IMR-90 (cell line): ENCODE measurements around the gene DBF4B. TPM values are rescaled to one million over a fixed set of nuclear protein-coding genes. Genes with fewer than 3 reads are reported as not detected.

Experiments used
- ATAC-seq: fragments of 200-7000 bp; cut with Tn5 transposase; 2 replicates; pipeline ENCODE4 v1.9.1; 2020; ENCODE audit warnings: low read depth, mild to moderate bottlenecking, moderate library complexity
- BruUV-seq: library from RNA; stranded (reverse); fragments of 400-500 nt; replicated peaks from 2 replicates; lab custom pipeline; 2021; lab: Mats Ljungman, UMichigan
- CTCF ChIA-PET: fragments of 300-600 bp; formaldehyde crosslinking; extraction: SDS; loops from one replicate; lab custom pipeline; 2021; ENCODE audit warnings: antibody characterized with exemption; lab: Yijun Ruan, JAX
- POLR2A ChIA-PET: fragments of 300-600 bp; sonication (Branson Sonifier 250); formaldehyde crosslinking; loops from one replicate; lab custom pipeline; 2022; ENCODE audit warnings: antibody characterized with exemption; ENCODE audit not compliant: unreplicated experiment; lab: Charles Lee
- DNase-seq: peaks from one replicate; pipeline ENCODE4 v3.0.0; 2013
- H2AFZ ChIP-seq: replicated peaks from 2 replicates; pipeline ENCODE3; 2013; ENCODE audit warnings: low read length, mild to moderate bottlenecking; ENCODE audit not compliant: poor library complexity
- H2AK5ac ChIP-seq: 2 replicates; pipeline ENCODE4 v1.6.1; 2013; ENCODE audit warnings: low read depth, low read length, inconsistent platforms
- H2AK9ac ChIP-seq: replicated peaks from 2 replicates; pipeline ENCODE3; 2013; ENCODE audit warnings: mild to moderate bottlenecking, low read depth, low read length, moderate library complexity; ENCODE audit not compliant: poor library complexity
- H2BK120ac ChIP-seq: 2 replicates; pipeline ENCODE4 v1.6.1; 2013; ENCODE audit warnings: low read depth, low read length, inconsistent platforms
- H2BK15ac ChIP-seq: 3 replicates; pipeline ENCODE4 v1.6.1; 2013; ENCODE audit warnings: low read depth, low read length, inconsistent platforms
- H2BK20ac ChIP-seq: 2 replicates; pipeline ENCODE4 v1.6.1; 2013; ENCODE audit warnings: low read depth, mild to moderate bottlenecking, inconsistent platforms, low read length, moderate library complexity
- H2BK5ac ChIP-seq: 2 replicates; pipeline ENCODE4 v1.6.1; 2013; ENCODE audit warnings: mild to moderate bottlenecking, low read depth, low read length, inconsistent platforms; ENCODE audit not compliant: poor library complexity, severe bottlenecking
- H3K14ac ChIP-seq: replicated peaks from 2 replicates; pipeline ENCODE4 v1.6.1; 2013; ENCODE audit warnings: low read depth, low read length, inconsistent platforms
- H3K18ac ChIP-seq: 2 replicates; pipeline ENCODE4 v1.6.1; 2013; ENCODE audit warnings: low read depth, low read length, control low read depth
- H3K23ac ChIP-seq: 2 replicates; pipeline ENCODE4 v1.6.1; 2013; ENCODE audit warnings: low read depth, low read length, inconsistent platforms
- H3K27ac ChIP-seq: 2 replicates; pipeline ENCODE4 v1.5.1; 2013; ENCODE audit warnings: mild to moderate bottlenecking, control low read depth, low read length; ENCODE audit not compliant: insufficient read depth
- H3K27me3 ChIP-seq: 2 replicates; pipeline ENCODE4 v1.6.1; 2013; ENCODE audit warnings: low read length; ENCODE audit not compliant: control insufficient read depth, insufficient read depth
- H3K36me3 ChIP-seq: 2 replicates; pipeline ENCODE4 v1.6.1; 2013; ENCODE audit warnings: low read length, mixed read lengths; ENCODE audit not compliant: control insufficient read depth, insufficient read depth
- H3K4ac ChIP-seq: 2 replicates; pipeline ENCODE4 v1.6.1; 2013; ENCODE audit warnings: low read depth, low read length, inconsistent platforms
- H3K4me1 ChIP-seq: 2 replicates; pipeline ENCODE4 v1.6.1; 2013; ENCODE audit warnings: low read length, mixed read lengths; ENCODE audit not compliant: control insufficient read depth, insufficient read depth
- H3K4me2 ChIP-seq: 2 replicates; pipeline ENCODE4 v1.6.1; 2013; ENCODE audit warnings: low read depth, mild to moderate bottlenecking, control low read depth, low read length, moderate library complexity
- H3K4me3 ChIP-seq: 2 replicates; pipeline ENCODE4 v1.5.1; 2013; ENCODE audit warnings: low read depth, mild to moderate bottlenecking, control low read depth, low read length, moderate library complexity; ENCODE audit not compliant: insufficient read depth
- H3K56ac ChIP-seq: 2 replicates; pipeline ENCODE4 v1.6.1; 2013; ENCODE audit warnings: low read length, inconsistent platforms; ENCODE audit not compliant: insufficient read depth; ENCODE audit errors: extremely low read depth
- H3K79me1 ChIP-seq, 2 experiments: 2 replicates each; pipeline ENCODE4 v1.6.1; 2013; ENCODE audit warnings: low read length in 2 of 2, inconsistent platforms in 1 of 2, low read depth in 1 of 2
- H3K9ac ChIP-seq: 2 replicates; pipeline ENCODE4 v1.6.1; 2013; ENCODE audit warnings: low read depth, low read length, control low read depth
- H3K9me1 ChIP-seq: 2 replicates; pipeline ENCODE4 v1.6.1; 2013; ENCODE audit warnings: low read length, inconsistent platforms; ENCODE audit not compliant: insufficient read depth
- H3K9me3 ChIP-seq: 2 replicates; pipeline ENCODE4 v1.6.1; 2013; ENCODE audit warnings: low read length; ENCODE audit not compliant: control insufficient read depth, insufficient read depth
- H4K20me1 ChIP-seq: 2 replicates; pipeline ENCODE4 v1.6.1; 2013; ENCODE audit warnings: low read length, inconsistent platforms; ENCODE audit not compliant: insufficient read depth
- H4K5ac ChIP-seq: 2 replicates; pipeline ENCODE4 v1.6.1; 2013; ENCODE audit warnings: mild to moderate bottlenecking, low read depth, low read length, control low read depth
- H4K8ac ChIP-seq, 2 experiments: 2 replicates each; pipeline ENCODE4 v1.6.1; 2013; ENCODE audit warnings: low read depth in 2 of 2, low read length in 2 of 2, control low read depth in 1 of 2, inconsistent platforms in 1 of 2
- H4K91ac ChIP-seq: 2 replicates; pipeline ENCODE4 v1.6.1; 2013; ENCODE audit warnings: low read depth, low read length, inconsistent platforms; ENCODE audit not compliant: insufficient read depth
- RFX5 ChIP-seq: IDR thresholded peaks from 2 replicates; pipeline ENCODE4 v1.8.0; 2012; ENCODE audit warnings: low read depth, mild to moderate bottlenecking, low read length, moderate library complexity
- WGBS, 2 experiments: methylation state at CpG; one replicate each; pipeline versions ENCODE4 v1.1.5 to v1.1.7; 2013; ENCODE audit warnings: missing lambda C conversion rate in 2 of 2; ENCODE audit not compliant: insufficient read length in 1 of 2; ENCODE audit errors: extremely low coverage in 2 of 2; 5-methylcytosine and 5-hydroxymethylcytosine counted together
- dilution Hi-C: fragments of 300-500 bp; cut with HindIII; formaldehyde crosslinking; loops from one replicate; pipeline ENCODE4 v1.14.3; 2018; ENCODE audit warnings: low sequenced_read_pairs; ENCODE audit not compliant: unreplicated experiment
- in situ Hi-C: fragments of 300-500 bp; cut with MboI; formaldehyde crosslinking; loops from 3 replicates; pipeline ENCODE4 v1.14.3; 2019; ENCODE audit warnings: low sequenced_read_pairs, inconsistent platforms, mixed read lengths
- intact Hi-C: fragments of 100-400 bp; cut with micrococcal nuclease; formaldehyde crosslinking; loops from 2 replicates; pipeline ENCODE4 v1.10.0; 2022
- polyA plus RNA-seq, 3 experiments: library from polyadenylated mRNA; depleted of rRNA; stranded (reverse); fragments of >200 nt; gene quantifications; 2 replicates each; pipeline ENCODE4 v1.2.3, GENCODE V29; 2012; ENCODE audit warnings: low replicate concordance in 1 of 3
- total RNA-seq: library from RNA; depleted of rRNA; stranded (reverse); fragments of >200 nt; gene quantifications from 2 replicates; pipeline ENCODE4 v1.2.3, GENCODE V29; 2012
- TF ChIP-seq, protein P1 (sequence below): fragments of 150-350 bp; IDR thresholded peaks from 2 replicates; pipeline ENCODE4 v1.6.1; 2017; ENCODE audit warnings: mild to moderate bottlenecking, antibody characterized with exemption, low read length, low read depth

The DBF4B gene
- total and polyA plus RNA-seq, 2 of the 4 experiments (the other 2 are of a cell fraction), result 3.6 to 10.2 TPM

DNA sequence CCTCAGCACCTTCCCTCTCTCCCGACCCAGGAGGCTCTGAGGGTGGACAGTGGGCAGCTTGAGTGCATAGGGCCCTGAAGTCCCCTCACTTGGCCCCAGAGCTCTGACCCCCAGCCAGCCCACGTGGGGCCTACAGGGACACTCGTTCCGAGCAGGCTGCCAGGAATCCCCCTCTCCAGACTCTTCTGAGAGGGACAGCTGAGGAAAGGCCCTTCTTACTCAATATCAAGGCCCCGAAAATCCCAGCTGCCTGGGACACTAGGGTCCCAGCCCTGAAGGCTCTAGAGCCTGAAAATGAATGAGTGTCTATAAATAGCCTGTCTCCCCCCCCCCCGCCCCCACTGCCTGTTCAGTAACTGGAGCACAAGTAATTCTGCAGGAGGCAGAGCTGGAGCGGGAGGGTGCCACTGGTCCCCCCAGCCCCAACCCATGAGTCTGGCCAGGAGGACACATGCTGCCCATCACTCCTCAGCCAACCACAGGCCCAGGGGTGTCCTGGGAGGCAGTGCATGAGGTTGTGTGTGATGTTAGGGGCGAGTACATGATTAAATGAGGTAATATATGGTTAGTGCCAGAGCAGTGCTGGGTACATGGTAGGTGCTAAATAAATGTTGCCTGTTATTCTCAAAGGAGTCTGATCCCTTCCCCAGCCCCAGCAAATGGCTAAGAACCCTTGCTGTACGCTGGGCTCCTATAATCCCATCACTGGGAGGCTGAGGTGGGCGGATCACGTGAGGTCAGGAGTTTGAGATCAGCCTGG lies 61.9 kb downstream of the DBF4B start:
- no TSS peak for BruUV-seq
- Histone ChIP-seq H3K56ac (no peak overlapping the region), H4K91ac (no peak overlapping the region), H4K5ac (no peak overlapping the region), H3K27ac (no peak overlapping the region), H3K4me1 (no peaks in the 10 kb centered on the region), H2BK120ac (no peak overlapping the region), H2AK5ac (no peak overlapping the region), H3K4me3 (no peak overlapping the region), H4K20me1 (no peaks in the 10 kb centered on the region; the same call in 1 of the 2 replicates), H3K4ac (no peak overlapping the region), H2AK9ac (no peak overlapping the region), H2AFZ (no peak overlapping the region), H2BK15ac (no peak overlapping the region), H3K9me3 (no peaks in the 10 kb centered on the region), H3K18ac (no peak overlapping the region), H3K36me3 (no peaks in the 10 kb centered on the region), H2BK20ac (no peak overlapping the region), H3K23ac (no peak overlapping the region), H3K27me3 (peaks cover 20% of the 10 kb centered on the region), H3K79me1 (no peaks in the 10 kb centered on the region), H2BK5ac (no peak overlapping the region), H3K4me2 (no peak overlapping the region), H3K9me1 (no peaks in the 10 kb centered on the region), H3K14ac (no peak overlapping the region), H4K8ac (no peak overlapping the region), H3K9ac (no peak overlapping the region)
- ATAC-seq (no peak), DNase-seq (no peak)
- TF ChIP-seq, protein P1, sequence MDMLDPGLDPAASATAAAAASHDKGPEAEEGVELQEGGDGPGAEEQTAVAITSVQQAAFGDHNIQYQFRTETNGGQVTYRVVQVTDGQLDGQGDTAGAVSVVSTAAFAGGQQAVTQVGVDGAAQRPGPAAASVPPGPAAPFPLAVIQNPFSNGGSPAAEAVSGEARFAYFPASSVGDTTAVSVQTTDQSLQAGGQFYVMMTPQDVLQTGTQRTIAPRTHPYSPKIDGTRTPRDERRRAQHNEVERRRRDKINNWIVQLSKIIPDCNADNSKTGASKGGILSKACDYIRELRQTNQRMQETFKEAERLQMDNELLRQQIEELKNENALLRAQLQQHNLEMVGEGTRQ, result no peak
- no peak for TF ChIP-seq RFX5
- ChIA-PET POLR2A (no interaction called here), CTCF (interaction anchor here (0.7 kb wide), 1 partner anchor 108 kb away, joined by 3 read pairs; no protein-coding TSS in a partner anchor)
- dilution Hi-C loops (no loop called here), in situ Hi-C loops (no loop called here), intact Hi-C loops (no loop called here)
- no CpG with 5 or more reads among the region's 11 CpGs for WGBS, 2 experiments
